T-helper 22 cell (primary cell): ENCODE measurements around the gene COQ8A.

Source experiments
- DNase-seq: peaks from one replicate; pipeline ENCODE4 v3.0.0-alpha.2; 2020; ENCODE audit warnings: low read depth

COQ8A gene

DNA sequence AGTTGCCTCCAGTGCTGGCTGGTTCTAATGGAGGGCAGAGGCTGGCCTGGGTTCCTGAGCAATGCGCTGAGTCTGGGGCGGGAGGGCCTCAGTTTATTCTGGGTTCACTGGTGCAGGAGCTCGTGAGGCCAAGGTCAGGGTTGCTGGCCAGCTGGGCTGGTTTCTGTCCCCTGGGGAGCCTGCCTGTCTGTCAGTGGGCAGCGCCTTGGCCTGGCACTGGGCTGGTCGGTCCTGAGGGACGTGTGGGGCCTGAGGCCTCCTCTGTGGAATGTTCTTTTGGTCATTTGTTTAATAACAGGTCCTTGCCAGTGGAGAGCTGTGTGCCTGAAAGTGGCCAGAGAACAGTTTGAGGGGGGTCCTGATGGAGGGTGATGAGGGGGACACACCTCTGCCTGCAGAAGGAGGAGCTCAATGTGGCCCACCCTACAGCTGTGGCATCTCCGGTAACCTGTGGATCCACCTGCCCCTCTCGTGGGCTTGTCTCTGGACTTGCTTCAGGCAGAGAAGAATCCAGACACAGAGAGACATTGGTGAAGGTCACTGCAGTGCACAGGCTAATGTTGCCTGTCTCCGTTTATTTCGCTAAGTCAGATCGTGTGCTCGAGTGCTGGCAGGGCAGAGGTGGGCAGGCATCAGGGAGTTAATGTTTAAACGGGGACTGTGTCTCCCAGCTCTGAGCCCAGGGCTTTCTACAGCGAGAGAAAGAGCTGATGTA is 34.6 kb downstream of the COQ8A start:
- DNase-seq = no peak

DNA sequence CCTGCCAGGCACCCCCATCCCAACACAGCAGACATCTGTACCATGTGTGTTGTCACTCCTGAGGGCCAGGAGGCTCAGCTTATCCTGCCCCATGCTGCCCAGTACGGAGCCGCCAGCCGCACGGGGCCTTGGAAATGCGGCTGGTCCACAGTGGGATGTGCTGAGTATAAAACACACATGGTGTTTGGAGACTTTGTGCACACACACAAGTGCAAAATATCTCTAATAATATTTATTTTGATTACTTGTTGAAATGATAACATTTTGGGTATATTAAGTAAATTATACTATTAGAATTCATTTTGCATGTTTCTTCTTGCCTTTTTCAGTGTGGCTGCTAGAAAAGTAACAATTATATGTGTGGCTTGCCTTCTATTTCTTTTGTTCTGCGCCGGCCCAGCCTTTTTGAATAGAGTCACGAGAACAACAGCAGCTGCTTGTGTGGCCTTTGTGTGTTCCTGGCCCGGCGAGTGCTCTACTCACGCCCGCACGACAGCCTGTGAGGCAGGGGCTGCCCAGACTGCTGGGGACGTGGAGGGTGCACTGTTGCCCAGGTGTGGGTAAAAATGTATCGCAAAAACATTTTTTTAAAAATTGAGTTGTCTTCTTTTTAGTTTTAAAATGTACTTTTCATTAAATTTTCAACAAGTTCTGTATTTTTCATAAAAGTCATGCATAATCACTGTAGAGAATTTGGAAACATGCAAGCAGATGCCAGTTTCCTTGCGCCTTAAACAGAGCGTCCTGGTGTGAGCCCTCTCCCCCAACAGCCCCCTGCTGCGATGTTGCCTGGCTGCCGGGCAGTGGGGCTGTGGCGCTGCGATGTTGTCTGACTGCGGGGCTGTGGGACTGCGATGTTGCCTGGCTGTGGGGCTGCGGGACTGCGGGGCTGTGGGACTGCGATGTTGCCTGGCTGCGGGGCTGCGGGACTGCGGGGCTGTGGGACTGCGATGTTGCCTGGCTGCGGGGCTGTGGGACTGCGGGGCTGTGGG is 35.5 kb downstream of the COQ8A start:
- DNase-seq = no peak

DNA sequence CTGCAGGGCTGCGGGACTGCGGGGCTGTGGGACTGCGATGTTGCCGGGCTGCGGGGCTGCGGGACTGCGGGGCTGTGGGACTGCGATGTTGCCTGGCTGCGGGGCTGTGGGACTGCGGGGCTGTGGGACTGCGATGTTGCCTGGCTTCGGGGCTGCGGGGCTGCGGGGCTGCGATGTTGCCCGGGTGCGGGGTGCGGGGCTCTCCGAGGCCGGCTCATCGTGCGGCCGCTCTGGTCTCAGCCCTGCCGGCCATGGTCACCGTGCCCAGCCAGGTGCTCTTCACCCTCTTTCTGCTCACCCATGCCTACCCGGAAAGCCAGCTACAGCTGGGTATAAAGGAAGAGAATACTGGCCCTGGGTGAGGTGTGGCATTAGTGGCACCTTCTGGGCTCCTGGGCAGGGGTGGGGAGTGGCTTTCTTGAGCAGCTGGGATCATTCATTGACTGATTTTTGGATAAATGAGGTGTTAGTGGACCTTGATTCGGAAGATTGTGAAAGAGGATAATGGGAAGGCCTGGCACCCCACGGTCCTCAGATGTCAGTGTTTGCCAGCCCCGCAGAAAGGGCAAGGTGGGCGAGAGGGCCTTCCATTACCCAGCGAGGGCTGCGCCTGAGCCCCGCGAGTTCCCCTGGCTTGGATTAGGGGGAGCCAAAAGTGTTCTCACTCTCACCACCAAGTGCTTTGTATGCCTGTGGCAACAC is 36.3 kb downstream of the COQ8A start:
- DNase-seq = no peak

DNA sequence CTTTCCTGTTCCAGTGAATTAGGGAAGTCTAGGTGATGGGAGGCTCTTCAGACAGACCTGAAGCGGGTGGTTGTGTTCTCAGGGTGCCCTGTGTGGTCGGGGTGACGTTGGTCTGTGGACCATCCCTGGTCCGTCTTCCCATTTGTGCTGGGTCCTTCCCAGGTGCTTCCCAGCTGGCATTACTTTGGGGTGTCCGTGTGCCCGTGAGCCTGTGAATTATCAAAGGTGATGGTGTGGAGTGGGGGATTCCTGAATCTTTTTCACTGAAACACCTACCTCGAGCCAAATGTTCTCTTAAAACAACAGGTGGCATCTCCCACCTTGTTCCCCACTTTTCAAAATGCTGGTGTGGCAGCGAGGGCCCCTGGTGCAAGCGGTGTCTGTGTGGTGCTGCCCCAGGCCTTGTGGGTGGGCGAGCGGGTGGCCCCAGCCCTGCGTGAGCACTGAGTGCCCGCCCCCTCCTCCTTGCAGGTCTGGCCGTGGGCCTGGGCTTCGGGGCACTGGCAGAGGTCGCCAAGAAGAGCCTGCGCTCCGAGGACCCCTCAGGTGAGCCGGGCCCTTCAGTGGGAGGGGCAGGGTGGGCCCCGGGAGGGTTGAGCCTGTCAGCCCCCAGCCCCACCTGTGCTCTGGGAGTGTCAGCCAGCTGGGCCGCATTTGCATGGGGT is 37.0 kb downstream of the COQ8A start:
- no peak for DNase-seq

DNA sequence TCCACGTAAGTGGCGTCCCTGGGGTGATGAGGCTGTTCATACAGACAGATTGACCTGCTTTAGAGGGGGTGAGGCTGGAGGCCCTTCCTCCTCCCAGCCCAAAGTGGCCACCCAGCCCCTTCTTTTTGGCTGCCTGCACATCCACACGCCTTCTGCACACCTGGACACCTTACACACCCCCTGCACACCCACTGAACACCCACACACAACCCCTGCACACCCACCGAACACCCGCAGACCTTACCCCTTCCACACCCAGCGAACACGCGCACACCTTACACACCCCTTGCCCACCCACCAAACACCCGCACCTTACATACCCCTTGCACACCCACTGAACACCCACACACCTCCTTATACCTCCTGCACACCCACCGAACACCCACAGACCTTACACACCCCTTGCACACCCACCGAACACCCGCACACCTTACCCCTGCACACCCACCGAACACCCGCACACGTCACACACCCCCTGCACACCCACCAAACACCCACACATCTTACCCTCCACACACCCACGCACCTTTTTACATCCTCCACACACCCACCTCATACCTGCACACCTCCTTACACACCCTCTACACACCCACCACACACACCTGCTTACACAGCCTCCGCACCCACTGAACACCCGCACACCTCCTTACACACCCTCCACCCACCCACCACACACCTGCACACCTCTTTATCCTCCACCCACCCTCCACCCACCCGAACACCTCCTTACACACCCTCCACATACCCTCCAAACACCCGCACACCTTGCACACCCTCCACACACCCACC is 37.7 kb downstream of the COQ8A start:
- DNase-seq = no peak

DNA sequence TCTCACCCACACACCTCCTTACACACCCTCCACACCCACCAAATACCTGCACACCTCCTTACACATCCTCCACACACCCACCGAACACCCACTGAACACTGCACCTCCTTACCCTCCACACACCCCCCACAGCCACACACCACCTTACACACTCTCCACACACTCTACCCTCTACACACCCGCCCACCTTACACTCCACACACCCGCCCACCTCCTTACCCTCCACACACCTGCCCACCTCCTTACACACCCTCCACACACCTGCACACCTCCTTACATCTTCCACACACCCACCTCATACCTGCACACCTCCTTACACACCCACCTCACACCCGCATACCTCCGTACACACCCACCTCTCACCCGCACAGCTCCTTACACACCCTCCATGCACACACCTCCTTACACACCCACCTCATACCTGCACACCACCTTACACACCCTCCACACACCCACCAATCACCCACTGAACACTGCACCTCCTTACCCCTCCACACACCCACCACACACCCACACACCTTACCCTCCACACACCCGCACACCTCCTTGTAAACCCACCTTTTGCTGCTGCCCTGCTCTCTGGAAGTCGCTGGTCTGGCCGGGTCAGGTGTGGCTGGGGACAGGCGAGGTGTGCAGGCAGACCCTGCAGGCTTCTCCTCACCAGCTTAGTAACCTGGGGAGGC is 38.5 kb downstream of the COQ8A start:
- DNase-seq = no peak

DNA sequence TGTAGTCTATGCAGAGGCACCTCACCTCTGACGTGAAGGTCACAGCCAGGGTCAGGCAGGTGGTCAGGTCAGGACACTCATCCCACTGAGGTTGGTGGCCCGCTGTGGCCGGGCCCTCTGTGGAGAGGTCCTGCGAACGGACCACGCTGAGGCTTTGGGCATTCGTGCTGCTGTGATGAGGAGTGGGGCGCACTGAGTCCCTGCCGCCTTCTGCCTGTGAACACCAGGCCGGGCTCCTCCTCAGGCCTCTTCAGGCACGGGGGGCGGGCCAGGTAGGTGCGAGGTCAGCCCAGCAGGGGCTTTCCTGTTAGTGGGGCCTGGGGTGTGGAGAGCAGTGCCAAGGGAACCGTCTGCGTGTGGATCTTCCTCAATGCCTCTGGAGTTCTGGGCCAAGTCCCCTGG is 39.0 kb downstream of the COQ8A start:
- no peak for DNase-seq

DNA sequence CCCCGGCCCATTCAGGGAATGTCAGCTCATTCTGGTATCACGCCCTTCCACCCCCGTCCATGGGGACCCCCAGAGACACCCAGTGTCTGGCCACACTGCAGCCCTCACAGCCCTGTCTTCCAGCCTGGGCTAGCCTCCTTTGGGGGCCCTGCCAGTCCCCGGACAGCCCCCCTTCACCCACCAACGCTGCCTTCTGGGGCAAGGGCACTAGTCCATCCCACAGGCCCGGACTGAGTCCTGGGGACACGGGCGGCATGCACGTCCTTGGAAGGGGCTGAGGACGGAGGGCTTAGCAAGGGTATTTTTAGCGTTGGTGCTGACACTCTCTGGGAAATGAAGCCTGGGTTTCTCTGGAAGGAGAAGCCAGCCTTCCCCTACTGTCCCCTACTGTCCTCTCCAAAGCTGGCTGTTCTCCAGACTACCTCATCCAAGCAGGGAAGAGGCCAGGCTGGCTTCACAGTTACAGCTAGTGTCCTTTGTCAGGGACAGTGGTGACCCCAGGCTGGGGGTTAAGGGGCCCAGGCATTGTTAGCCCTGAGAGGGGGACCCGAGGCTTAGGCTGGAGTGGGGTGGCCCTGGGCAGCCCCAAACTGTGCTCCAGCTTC is 39.5 kb downstream of the COQ8A start:
- no peak for DNase-seq

DNA sequence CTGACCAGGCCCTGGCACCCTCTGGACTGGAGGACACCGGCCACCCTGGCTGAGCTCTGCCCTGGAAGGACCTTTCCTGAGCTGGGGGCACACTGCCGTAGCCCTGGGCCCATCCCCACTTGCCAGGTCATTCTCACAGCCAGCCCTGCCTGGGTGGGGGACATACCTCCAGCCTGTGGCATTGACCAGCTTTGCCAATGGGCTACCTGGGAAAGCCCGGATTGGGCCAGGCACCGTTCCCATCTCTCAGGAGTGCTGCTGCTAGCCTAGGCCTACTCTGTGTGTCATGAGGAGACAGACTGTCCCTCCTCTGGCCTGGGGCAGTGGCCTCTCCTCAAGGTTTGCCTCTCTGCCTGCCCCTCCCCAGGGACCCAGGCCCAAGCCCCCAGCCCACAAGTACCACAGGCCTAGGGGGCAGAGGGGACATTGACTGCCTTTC is 40.0 kb downstream of the COQ8A start:
- DNase-seq = no peak

DNA sequence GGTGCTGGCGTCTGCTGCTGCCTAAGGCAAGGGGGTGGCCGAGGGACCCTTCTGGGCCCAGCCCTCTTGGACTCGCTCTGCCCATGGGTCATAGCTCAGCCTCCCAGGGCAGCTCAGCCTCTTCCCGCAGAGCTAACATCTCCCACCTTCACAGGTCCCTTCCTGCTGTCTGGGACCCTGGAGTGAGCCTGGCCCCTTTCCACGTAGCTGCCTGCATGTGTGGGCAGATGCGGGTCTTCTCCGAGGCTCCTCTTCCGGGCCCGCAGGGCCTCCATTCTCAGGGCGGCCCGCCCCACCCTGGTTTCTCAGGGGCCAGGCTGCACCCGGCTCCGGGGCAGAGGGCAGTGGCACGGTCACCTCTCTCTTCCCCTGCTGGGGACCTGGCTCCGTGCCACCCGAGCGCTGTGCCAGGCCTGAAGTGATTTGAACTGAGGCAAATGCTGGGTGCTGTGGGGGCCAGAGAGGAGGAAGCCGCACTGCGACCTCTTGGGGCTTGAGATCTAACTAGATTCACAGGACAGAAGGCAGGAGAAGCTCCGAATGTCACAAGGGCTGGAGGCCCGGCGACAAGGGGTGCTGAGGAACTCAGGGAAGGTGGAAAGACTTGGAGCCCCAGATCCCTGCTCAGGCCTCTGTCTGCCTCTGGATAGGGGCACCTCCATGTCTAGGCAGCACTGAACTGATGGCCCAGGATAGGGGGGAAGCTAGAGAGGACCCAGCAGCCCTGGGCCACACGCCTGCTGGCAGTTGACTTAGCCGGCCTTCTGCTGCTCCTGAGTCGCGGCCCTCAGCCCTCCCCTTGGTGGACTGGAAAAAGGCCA is 40.7 kb downstream of the COQ8A start:
- DNase-seq = no peak

DNA sequence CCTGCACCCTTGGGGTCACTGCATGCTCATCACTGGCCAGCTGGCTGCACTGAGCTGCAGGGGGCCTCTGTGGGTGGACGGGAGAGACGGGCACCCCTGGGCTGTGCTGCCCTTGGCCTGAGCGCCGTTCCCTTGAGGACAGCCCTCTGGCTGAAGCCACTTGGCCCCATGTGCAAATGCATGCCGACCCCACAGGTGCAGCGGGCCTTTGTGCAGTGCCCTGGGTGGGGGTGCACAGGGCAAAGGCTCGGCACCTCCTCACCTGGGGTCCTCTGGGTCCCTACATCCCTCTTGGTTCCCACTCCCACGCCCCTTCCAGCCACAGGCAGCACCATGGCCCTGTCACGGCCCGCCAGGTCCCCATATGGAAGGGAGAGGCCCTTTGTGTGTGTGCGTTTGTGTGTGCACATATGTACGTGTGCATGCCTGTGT is 41.3 kb downstream of the COQ8A start:
- DNase-seq = no peak

DNA sequence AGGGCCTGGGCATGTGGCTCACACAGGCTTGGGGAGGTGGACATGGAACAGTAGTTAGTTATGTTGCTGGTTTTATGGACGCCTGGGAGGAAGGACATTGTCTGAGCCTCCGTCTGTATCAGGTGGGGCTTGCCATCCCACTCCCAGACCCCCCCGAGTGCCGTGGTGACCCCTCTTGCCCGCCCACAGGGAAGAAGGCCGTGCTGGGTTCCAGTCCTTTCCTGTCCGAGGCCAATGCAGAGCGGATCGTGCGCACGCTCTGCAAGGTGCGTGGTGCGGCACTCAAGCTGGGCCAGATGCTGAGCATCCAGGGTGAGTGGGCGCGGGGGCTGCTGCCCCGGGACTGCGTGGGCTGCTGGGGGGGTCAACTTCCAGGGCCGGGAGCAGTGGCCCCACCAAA is 41.7 kb downstream of the COQ8A start:
- no peak for DNase-seq

DNA sequence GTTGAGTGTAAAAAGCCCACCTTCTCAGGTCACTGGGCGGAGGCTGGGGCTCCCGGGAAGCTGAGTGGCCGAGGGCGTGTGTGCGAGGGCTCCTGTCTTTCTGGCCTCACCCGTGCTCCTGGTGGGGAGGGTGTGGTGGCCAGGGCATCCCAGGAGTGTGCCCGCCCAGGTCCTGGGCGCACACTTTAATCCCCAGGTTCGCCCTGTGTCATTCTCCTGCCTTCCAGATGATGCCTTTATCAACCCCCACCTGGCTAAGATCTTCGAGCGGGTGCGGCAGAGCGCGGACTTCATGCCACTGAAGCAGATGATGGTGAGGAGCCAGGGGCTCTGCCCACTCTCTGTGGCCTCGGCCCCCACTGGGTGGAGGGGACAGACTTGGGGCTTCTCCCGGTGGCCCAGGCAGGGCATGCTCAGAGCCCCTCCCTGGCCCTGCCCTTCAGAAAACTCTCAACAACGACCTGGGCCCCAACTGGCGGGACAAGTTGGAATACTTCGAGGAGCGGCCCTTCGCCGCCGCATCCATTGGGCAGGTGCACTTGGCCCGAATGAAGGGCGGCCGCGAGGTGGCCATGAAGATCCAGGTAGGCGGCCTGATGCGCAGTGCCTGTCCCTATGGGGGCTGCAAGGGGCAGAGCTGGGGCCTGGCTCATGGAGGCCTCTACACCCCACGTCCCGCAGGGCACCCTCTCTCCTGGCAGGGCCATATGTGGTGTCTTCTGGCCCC is 42.5 kb downstream of the COQ8A start:
- no peak for DNase-seq

DNA sequence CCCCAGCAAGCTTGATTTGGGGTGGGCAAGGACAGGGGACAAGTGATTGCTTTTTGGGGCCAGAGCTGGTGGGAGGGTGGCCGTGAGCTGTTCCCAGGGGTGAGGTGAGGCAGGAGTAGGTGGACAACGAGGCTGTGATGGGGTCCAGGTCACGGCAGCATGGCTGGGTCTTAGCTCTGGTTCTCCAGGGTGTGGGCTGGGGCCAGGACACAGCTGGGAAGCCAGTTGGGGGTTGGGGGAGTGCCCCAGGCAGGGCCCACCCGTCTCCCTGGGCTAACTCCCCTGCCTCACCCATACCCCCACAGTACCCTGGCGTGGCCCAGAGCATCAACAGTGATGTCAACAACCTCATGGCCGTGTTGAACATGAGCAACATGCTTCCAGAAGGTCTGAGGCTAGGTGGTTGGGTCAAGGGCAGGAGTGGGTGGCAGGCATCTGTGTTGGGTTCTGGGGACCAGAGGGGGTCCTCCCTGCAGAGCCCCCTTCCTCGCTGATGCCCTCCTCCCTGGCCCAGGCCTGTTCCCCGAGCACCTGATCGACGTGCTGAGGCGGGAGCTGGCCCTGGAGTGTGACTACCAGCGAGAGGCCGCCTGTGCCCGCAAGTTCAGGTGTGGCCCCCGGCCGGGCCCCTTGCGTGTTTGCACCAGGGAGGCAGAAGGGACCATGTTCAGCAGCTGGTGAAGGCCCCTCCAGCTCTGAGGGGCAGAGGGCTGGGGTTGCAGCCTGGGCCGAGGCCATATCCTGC is 43.3 kb downstream of the COQ8A start:
- DNase-seq = no peak

DNA sequence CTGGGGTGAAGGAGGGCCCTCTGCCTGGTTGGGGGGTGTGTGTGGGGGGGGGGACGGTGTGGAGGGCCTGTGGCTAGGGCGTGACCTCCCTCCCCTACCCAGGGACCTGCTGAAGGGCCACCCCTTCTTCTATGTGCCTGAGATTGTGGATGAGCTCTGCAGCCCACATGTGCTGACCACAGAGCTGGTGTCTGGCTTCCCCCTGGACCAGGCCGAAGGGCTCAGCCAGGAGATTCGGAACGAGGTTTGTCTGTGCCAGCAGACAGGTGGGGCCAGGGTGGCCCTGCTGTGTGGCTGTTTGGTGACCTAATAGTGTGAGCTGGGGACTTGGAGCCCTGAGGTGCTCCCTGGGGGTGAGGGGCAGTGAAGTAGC is 43.9 kb downstream of the COQ8A start:
- DNase-seq = no peak

DNA sequence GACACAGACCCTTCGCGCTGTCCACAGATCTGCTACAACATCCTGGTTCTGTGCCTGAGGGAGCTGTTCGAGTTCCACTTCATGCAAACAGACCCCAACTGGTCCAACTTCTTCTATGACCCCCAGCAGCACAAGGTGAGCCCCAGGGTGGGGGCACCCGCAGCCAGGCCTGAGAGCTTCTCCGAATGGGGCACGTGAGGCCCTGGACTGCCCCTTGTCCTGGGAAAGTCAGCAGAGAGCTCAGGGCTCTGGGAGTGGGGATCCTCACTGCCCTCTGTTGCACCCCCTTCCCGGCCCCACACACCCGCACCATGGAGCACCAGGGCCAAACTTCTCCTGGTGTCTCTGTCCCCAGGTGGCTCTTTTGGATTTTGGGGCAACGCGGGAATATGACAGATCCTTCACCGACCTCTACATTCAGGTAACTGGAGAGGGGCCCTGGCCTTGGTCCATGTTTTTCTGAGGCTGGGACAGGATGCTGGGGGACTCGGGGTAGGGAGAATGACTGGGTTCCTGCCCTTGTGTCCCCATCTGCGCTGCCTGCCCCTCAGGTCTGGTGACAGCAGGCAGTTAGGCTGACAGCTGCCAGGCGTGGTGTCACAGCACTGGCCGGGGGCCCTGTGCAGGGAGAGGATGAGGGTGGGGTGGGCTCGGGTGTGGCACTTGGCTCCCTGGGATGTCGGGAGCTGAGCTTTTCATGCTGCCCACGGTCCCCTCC is 44.6 kb downstream of the COQ8A start:
- DNase-seq = no peak

DNA sequence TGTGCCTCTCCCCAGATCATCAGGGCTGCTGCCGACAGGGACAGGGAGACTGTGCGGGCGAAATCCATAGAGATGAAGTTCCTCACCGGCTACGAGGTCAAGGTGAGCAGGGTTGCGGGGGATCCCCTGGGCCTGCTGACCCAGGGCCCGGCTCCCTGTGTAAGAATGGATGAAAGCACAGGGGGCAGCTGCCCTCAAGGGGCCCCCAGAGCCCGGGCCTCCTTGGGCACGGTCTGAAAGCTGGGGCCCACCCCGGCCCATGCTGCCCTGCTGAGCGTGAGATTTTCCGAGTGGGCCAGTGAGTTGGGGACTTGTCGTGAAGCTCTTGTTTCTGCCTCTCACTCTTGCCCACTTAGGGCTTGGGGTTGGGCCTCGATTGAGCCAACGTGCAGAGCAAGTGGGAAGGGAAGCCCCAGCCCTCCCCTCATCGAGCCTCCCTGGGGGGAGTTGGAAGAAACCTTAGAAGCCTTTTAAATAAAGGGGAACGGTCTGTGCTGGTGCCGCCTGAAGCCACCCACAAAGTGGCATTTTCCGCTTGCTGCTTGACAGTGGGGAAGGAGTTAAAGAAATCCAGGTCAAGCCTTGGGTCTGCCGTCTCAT is 45.2 kb downstream of the COQ8A start:
- DNase-seq = no peak
